ENCODE data around the gene CNTNAP2.

GRCh38 chr7:148192491-148192890 is 2075.9 kb downstream of the CNTNAP2 start:
- TF ChIP-seq CTCF (IDR thresholded peaks at IDR 0.05; ENCODE audit: insufficient read depth, low read length, poor library complexity, severe bottlenecking) (no peak), EZH2phosphoT487 (conservative IDR thresholded peaks at IDR 0.05; ENCODE audit: low read length) (no peak)
